H1 (cell line): ENCODE results near the gene RUSC2. TPM values are rescaled to one million over a fixed set of nuclear protein-coding genes. Genes with fewer than 3 reads are reported as not detected.

Experiments used
- BRCA1 ChIP-seq: IDR thresholded peaks from 2 replicates; pipeline ENCODE4 v1.6.1; 2012; ENCODE audit warnings: low read depth, low read length, improper control_type of control experiment
- HDAC2 ChIP-seq, 2 experiments: fragments of 300-600 bp in 1 of 2; sonication (generic) in 1 of 2; IDR thresholded peaks; 2 replicates each; pipeline ENCODE4 v1.6.1; 2011 to 2012; ENCODE audit warnings: low read depth in 2 of 2, low read length in 2 of 2, mild to moderate bottlenecking in 2 of 2, moderate library complexity in 2 of 2, borderline replicate concordance in 1 of 2, inconsistent platforms in 1 of 2
- SAP30 ChIP-seq: fragments of 300-600 bp; sonication (generic); IDR thresholded peaks from 2 replicates; pipeline ENCODE4 v1.7.1; 2012; ENCODE audit warnings: low read length, moderate library complexity, mild to moderate bottlenecking, inconsistent platforms; ENCODE audit not compliant: insufficient read depth, insufficient replicate concordance
- polyA plus RNA-seq, 7 experiments: library from polyadenylated mRNA; depleted of rRNA in 3 of 7; stranded (reverse) in 5 of 7; unstranded in 2 of 7; fragments of >200 nt in 5 of 7; fragments of 200-250 nt in 2 of 7; gene quantifications; 1 replicate in 5 of 7; 2 replicates in 1 of 7; 4 replicates in 1 of 7; pipeline versions ENCODE4 v1.2.1 to v1.2.3, GENCODE V29; 2011 to 2013; ENCODE audit warnings: missing spikeins in 2 of 7, mixed read lengths in 2 of 7
- total RNA-seq: library from RNA; stranded (reverse); fragmentation: NEBNext Ultra II Directional; extraction: Animal tissue kit (Norgen Biotek cat#: 25700); gene quantifications from 2 replicates; pipeline ENCODE4 v1.2.1, GENCODE V29; 2021

Gene RUSC2
- total and polyA plus RNA-seq, 2 of the 8 experiments (the other 6 are each of a cell fraction or from before 2014, with no cell fraction given), result 4.2 to 7.9 TPM

DNA sequence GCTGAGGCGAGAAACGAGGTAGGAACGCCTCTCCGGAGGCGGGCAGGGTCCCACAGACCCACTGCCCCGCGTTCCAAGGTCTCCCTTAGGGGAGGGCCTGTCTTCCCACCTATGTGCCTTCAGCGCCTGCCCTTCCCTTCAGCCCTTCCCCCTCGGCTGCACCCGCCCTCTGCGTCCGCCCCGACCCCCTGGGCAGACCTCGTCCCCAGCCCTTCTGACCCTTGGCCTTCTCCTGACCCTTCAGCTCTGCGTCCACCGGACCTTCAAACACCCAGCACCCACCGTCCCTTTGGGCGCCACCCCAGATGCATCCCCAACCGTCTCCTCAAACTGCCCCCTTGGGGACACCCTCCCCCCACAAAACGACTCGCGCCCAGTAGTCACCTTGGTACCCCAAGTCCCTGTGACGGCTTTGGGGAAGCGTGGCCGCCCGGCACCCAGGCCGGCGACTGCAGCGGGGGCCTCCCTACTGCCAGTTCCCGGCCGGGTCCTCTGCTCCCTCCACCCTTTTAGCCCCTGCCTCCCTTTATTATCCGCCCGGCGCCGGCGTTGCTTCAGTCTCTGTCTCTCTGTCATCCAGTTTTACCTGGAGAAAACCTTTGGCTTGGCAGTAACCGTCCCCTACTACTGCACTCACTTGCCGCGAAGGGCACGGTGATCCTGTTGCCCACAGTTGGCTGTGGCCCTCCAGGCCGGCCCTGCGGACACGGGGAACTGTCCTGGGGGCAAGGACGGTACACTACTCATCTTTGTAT is 421 bp downstream of the RUSC2 start (continued):
- TF ChIP-seq HDAC2 (IDR thresholded peaks at IDR 0.05; ENCODE audit: borderline replicate concordance in 1 of 2, low read depth in 2 of 2, low read length in 2 of 2), result 0 out of 4 replicates have a peak, but pooled peaks of 1 of the 2 experiments have one; percentile 9
- TF ChIP-seq BRCA1, result no peak
- peak; percentile 27 for TF ChIP-seq SAP30
